Central memory CD8-positive, alpha-beta T cell (primary cell): ENCODE measurements around the gene ATP9B.
A peak's percentile ranks its signal among the peaks of the same experiment; 100 is the strongest.
"Not testable (repeated sequence)": the region's sequence is repeated elsewhere in the genome, so short reads cannot be mapped to it uniquely, and the experiment has no call there.

Experiments
- ATAC-seq: fragments of 150-1000 bp; cut with Tn5 transposase; replicated peaks from 2 replicates; pipeline ENCODE4 v1.10.0; 2022; ENCODE audit warnings: mild to moderate bottlenecking, moderate FRiP score, moderate number of reproducible peaks; ENCODE audit not compliant: poor library complexity, severe bottlenecking; ENCODE audit errors: extremely low read depth
- DNase-seq, 2 donors: peaks; one replicate each; pipeline ENCODE4 v3.0.0; 2021; ENCODE audit warnings: low spot score in 2 of 2
- H3K27ac Mint-ChIP-seq: one replicate; pipeline ENCODE4 v1.8.0; 2022; ENCODE audit warnings: low read depth, mild to moderate bottlenecking, moderate library complexity, mixed read lengths
- H3K27me3 Mint-ChIP-seq: one replicate; pipeline ENCODE4 v1.8.0; 2022; ENCODE audit warnings: mixed read lengths
- H3K36me3 Mint-ChIP-seq: one replicate; pipeline ENCODE4 v1.8.0; 2022; ENCODE audit warnings: mild to moderate bottlenecking, moderate library complexity, mixed read lengths; ENCODE audit not compliant: insufficient read depth
- H3K4me1 Mint-ChIP-seq: one replicate; pipeline ENCODE4 v1.8.0; 2022; ENCODE audit warnings: mixed read lengths
- H3K4me3 Mint-ChIP-seq: one replicate; pipeline ENCODE4 v1.8.0; 2022; ENCODE audit warnings: mild to moderate bottlenecking, moderate library complexity, mixed read lengths
- H3K9me3 Mint-ChIP-seq: one replicate; pipeline ENCODE4 v1.8.0; 2022; ENCODE audit warnings: mixed read lengths

ATP9B gene

DNA sequence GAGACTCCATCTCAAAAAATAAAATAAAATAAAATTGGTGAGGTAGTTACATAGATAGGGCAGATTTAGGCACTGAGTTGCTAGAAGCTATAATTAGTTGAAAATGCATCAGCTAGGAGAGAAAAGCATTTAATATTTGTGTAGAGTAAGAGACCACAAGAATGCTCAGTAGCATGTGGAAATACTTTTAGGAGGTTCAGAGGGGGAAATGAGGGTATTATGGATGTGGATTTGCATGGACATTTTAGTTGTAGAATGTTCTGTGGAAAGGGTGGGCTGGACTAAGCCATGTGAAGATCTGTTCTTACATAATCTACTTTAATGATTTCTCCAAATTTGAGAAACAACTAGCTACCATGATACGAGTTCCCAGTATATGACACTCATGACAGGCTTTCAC lies 95.5 kb downstream of the ATP9B start:
- ATAC-seq: no peak
- Mint-ChIP-seq H3K27ac (no peak overlapping the region), H3K27me3 (no peaks in the 10 kb centered on the region), H3K9me3 (no peaks in the 10 kb centered on the region), H3K4me3 (no peak overlapping the region), H3K36me3 (peaks cover 6% of the 10 kb centered on the region), H3K4me1 (peaks cover 2% of the 10 kb centered on the region)
- DNase-seq: no peak

DNA sequence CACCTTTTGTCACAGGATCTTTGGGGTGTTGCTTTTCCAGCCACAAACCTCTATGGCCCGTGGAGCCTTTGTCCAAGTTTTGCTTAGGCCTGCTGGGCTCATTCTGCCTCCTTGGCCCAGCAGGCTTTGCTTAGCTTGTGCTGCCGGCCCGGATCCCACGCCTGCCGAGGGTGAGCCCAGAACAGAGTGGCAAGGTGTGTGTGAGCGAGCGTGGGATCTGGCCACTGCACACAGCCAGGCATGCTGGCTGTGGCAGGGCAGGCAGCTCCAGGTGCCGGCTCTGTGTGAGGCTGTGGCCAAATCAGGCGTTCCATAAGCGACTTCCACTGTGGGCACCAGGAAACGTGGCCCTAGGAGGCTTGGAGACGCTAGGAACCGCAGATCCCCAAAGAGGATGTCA lies 97.5 kb downstream of the ATP9B start:
- no peak overlapping the region for H3K4me3 Mint-ChIP-seq
- DNase-seq (no peak), ATAC-seq (no peak)
- no peak overlapping the region for H3K27ac Mint-ChIP-seq
- H3K9me3 Mint-ChIP-seq: no peaks in the 10 kb centered on the region
- no peaks in the 10 kb centered on the region for H3K27me3 Mint-ChIP-seq
- peaks cover 5% of the 10 kb centered on the region for H3K36me3 Mint-ChIP-seq
- no peaks in the 10 kb centered on the region for H3K4me1 Mint-ChIP-seq

DNA sequence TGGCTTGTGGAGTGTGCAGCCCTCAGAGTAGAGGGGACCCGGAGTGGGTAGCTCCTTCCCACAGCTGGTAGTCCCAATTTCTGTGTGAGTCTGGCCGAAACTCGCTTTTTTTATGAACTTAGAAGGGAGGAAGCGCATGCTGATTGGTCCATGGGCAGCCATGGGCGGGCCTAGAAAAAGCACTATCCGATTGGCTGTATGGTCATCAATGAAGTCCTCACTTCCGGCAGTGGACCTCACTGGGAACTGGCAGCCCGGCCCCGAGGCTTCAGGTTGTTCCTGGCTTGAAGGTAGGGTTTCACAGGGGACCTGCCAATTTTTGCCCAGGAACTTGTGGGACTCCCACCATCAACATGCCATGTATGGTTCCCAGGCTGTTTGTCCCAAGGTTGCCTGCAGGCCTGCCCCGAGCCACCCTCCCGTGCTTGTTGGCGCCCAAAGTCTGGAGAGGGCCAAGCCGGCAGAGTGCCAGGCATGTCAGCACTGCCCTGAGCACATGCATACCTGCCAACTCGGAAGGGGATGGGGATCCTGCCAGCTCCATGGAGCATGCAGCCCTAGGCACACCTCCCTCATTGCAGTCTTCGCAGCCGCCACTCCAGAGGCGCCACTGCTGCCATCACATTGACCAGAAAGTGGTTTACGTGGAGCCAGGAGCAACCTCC lies 98.5 kb downstream of the ATP9B start:
- no peaks in the 10 kb centered on the region for H3K9me3 Mint-ChIP-seq
- DNase-seq: no peak
- H3K4me3 Mint-ChIP-seq: no peak overlapping the region
- no peak for ATAC-seq
- no peak overlapping the region for H3K27ac Mint-ChIP-seq
- no peaks in the 10 kb centered on the region for H3K27me3 Mint-ChIP-seq
- H3K36me3 Mint-ChIP-seq: peaks cover 5% of the 10 kb centered on the region
- H3K4me1 Mint-ChIP-seq: no peaks in the 10 kb centered on the region

DNA sequence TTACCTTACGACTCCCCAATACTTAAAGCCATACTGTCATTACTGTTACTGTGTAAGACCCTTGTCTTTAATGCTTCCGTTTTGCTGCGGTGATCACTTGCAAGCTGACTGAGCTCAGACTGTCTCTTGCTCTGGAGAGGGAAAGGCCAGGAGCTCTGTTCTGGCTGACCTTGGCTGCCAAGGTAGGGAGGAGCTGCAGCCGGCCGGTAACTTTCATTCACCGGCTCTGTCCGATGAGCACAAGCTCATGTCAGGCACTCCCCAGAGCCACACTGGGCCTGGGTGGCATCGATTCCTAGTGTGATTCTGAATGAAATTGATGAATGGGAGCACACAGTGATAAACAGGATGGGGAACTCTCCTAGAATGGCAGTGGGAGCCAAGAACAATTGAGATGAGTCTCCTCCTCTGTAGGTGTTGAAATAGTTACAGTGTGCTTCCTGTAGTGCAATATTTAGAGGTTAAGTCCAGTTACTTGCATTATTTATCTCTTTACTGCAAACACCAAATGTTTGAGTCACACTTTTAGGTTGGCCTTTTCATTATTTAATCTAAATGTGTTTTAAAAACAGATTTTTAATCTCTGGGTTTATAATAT lies 100.9 kb downstream of the ATP9B start:
- Mint-ChIP-seq H3K9me3 (no peaks in the 10 kb centered on the region), H3K36me3 (peaks cover 15% of the 10 kb centered on the region), H3K4me3 (no peak overlapping the region), H3K27me3 (no peaks in the 10 kb centered on the region), H3K27ac (no peak overlapping the region), H3K4me1 (peaks cover 5% of the 10 kb centered on the region)
- ATAC-seq: no peak
- DNase-seq: no peak

DNA sequence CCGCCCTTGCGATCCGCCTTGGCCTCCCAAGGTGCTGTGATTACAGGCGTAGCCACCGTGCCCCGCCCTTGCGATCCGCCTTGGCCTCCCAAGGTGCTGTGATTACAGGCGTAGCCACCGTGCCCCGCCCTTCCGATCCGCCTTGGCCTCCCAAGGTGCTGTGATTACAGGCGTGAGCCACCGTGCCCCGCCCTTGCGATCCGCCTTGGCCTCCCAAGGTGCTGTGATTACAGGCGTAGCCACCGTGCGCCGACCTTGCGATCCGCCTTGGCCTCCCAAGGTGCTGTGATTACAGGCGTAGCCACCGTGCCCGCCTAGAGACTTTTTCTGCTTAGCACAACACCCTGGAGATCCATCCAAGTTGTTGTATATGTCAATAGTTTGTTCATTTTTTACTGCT lies 103.1 kb downstream of the ATP9B start:
- DNase-seq, H3K4me1 Mint-ChIP-seq, H3K27ac Mint-ChIP-seq, H3K27me3 Mint-ChIP-seq, ATAC-seq, H3K4me3 Mint-ChIP-seq, H3K9me3 Mint-ChIP-seq: not testable (repeated sequence)
- H3K36me3 Mint-ChIP-seq: peaks cover 20% of the 10 kb centered on the region

DNA sequence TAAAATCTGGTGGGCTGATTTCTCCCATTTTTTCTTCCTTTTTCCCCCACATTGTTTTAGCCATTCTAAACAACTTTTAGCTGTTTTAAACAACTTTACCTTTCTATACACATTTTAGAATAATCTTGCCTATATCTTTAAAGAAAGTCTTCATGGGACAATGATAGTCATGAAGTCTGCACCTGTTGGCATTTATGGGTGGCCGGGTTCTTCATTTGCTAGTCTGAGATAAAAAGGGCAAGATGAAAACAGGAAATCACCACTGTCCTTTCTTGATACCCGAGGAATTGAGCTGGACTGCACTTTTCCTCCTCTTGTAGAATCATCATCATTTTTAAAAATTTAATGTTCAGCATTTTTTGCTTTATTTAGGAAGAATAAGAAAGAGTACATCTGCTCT lies 104.5 kb downstream of the ATP9B start:
- Mint-ChIP-seq H3K9me3 (no peaks in the 10 kb centered on the region), H3K27me3 (no peaks in the 10 kb centered on the region), H3K4me3 (no peak overlapping the region), H3K36me3 (peaks cover 31% of the 10 kb centered on the region), H3K4me1 (peaks cover 15% of the 10 kb centered on the region), H3K27ac (peak overlapping the region; percentile 44)
- DNase-seq: no peak
- no peak for ATAC-seq

DNA sequence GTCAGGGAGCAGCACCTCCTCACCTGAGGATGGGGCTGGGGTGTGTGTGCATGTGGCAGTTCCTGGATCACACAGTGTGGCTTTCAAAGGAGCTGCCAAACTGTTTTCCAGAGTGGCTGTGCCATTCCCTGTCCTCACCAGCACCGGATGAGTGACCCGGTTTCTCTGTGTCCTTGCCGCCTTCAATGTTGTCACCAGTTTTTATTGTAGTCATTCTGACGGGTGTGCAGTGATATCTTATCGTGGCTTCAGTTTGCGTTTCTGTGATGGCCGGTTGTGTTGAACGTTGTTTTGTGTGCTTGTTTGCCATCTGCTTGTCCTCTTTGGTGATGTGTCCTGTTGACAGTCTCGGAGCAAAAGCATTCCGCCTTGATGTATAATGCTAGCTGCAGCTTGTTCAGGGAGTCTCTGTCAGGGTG lies 108.9 kb downstream of the ATP9B start:
- ATAC-seq: no peak
- DNase-seq: no peak
- H3K27me3 Mint-ChIP-seq: no peaks in the 10 kb centered on the region
- H3K4me1 Mint-ChIP-seq: peaks cover 30% of the 10 kb centered on the region
- H3K4me3 Mint-ChIP-seq: no peak overlapping the region
- H3K27ac Mint-ChIP-seq: no peak overlapping the region
- peaks cover 31% of the 10 kb centered on the region for H3K36me3 Mint-ChIP-seq
- no peaks in the 10 kb centered on the region for H3K9me3 Mint-ChIP-seq

DNA sequence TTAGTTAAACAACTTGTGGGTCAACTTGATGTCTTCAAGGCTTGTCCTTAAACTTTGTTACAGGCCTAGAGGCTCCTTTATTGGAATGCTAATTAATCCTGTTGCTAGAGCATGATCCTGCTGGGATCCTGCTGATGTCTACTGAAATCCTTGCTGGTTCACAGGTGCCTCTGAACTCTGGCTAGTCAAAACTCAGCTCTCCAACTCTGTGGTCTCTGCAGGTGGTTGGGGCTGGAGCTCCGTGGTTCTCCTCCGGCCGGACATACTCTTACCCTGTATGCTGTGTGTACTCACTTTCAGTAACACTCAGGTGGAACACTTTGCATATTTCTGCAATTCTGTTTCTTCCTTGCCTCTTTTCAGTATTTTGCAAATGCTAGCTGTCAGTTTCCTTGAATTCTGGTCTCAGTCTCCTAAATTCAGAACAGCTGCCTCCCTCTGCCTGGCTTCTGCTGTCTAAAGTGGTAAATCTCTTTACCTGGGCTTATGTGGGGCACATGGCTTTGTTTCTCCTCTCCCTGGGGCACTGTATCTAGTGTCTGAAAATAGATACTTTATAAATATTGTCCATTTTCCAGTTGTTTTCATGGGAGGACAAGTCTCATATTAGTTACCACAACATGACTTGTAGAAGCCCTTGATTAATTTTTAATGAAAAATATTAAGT lies 113.0 kb downstream of the ATP9B start:
- H3K27me3 Mint-ChIP-seq: no peaks in the 10 kb centered on the region
- peaks cover 24% of the 10 kb centered on the region for H3K4me1 Mint-ChIP-seq
- ATAC-seq (no peak), DNase-seq (no peak)
- no peaks in the 10 kb centered on the region for H3K9me3 Mint-ChIP-seq
- no peak overlapping the region for H3K4me3 Mint-ChIP-seq
- peaks cover 17% of the 10 kb centered on the region for H3K36me3 Mint-ChIP-seq
- H3K27ac Mint-ChIP-seq: no peak overlapping the region

DNA sequence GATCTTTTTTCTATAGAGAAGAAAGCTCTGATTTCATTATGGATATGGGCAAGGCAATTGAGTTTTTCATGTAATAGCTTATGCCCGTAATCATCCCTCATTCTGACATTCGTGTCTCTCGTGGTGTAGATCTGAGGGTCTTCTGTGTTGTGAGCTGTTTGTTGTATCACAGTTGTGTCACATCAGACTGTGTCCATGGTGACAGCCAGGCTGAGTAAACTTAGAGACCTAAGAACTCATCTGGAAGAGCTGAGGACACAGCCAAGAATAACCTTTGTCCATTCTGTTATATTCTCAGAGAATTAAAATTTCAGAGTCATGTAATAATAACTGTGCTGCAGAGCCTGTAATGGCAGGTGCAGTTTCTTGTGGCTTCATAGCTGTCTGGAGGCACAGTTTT lies 116.5 kb downstream of the ATP9B start:
- Mint-ChIP-seq H3K4me1 (peaks cover 15% of the 10 kb centered on the region), H3K36me3 (peaks cover 5% of the 10 kb centered on the region), H3K27ac (no peak overlapping the region), H3K9me3 (no peaks in the 10 kb centered on the region), H3K4me3 (no peak overlapping the region), H3K27me3 (no peaks in the 10 kb centered on the region)
- DNase-seq: no peak
- no peak for ATAC-seq

DNA sequence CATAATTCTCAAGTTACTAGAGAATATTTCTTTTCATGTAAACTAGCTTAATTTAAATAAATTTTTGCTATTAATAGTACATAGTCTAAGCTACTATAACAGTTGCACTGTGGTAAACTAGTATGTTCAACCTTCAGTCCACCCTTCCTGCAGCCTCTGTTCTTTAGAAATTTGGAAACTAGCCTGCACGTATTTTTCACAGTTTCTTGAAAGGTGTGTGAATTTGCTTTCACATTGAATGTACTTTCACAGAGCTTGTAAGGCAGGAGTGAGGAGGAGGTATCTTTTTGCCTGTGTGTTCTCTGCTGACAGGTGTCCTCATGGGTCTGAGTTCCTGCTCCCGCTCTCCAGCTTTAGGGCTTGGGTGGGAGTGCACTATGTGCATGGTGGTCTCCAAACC lies 117.5 kb downstream of the ATP9B start:
- Mint-ChIP-seq H3K27ac (no peak overlapping the region), H3K9me3 (no peaks in the 10 kb centered on the region), H3K36me3 (peaks cover 5% of the 10 kb centered on the region), H3K27me3 (no peaks in the 10 kb centered on the region), H3K4me3 (no peak overlapping the region), H3K4me1 (peaks cover 14% of the 10 kb centered on the region)
- ATAC-seq (no peak), DNase-seq (no peak)

DNA sequence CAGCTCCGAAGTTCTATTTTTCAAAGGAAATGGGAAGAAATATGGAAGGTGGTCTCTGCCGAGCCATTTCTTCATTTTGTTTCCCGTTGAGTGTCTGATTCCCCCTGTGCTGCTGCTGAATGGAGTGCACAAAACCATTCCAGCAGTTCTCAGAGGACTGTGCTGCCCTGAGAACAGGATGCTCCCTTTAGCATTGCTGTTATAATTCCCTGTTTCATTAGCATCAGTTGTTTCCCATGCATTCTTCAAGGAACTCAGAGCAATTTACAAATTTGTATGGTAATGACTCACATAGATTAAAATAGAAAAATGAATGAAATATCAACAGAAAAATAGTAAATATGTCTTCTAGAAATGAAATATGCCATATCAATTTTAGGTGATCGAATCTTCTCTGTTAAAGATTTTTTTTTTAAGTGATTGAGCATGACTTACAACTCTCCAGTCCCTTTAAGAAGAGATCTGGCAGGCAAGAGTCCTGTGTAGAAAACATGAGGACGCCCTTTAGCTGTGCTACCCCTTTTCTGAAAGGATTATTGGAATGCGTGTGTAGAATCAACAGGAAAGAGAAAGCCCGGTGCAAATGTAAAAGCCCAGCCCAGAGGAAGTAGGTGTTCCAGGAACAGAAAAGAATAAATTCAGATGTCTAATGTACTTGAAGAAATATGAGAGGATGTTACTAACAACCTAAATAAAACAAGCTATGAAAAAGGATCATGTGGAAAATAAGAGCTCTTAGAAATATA lies 118.5 kb downstream of the ATP9B start:
- no peaks in the 10 kb centered on the region for H3K27me3 Mint-ChIP-seq
- H3K27ac Mint-ChIP-seq: no peak overlapping the region
- no peak for DNase-seq
- H3K4me3 Mint-ChIP-seq: no peak overlapping the region
- H3K4me1 Mint-ChIP-seq: peaks cover 14% of the 10 kb centered on the region
- no peak for ATAC-seq
- no peaks in the 10 kb centered on the region for H3K9me3 Mint-ChIP-seq
- peaks cover 5% of the 10 kb centered on the region for H3K36me3 Mint-ChIP-seq

DNA sequence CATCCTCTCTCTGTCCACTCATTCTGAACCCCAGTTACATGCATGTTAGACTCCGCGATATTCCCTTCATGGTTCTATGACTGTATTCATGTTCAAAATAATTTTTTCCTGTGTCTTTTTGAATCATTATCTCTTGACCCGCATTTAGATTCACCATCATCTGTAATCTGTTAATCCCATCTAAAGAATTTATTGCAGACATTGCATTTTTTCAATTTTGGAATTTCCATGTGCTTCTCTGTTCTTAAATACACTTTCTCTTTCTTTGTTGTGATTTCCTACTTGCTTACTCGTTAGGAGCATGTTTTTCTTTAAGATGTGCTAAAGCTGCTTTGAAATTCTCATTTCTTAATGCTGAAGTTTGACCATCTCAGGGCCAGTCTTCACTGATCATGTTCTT lies 122.2 kb downstream of the ATP9B start:
- Mint-ChIP-seq H3K36me3 (peaks cover 9% of the 10 kb centered on the region), H3K27me3 (no peaks in the 10 kb centered on the region), H3K27ac (peak overlapping the region; percentile 16), H3K4me1 (peaks cover 14% of the 10 kb centered on the region), H3K9me3 (no peaks in the 10 kb centered on the region), H3K4me3 (no peak overlapping the region)
- ATAC-seq (no peak), DNase-seq (no peak)
